HG03558 (cell line): ENCODE data around the gene ADSS1.

Experiments
- ATAC-seq: cut with Tn5 transposase; IDR thresholded peaks from one replicate; pipeline ENCODE4 v1.9.1; 2021; ENCODE audit warnings: moderate number of reproducible peaks; ENCODE audit not compliant: unreplicated experiment; ENCODE audit errors: extremely low read depth

The ADSS1 gene

DNA sequence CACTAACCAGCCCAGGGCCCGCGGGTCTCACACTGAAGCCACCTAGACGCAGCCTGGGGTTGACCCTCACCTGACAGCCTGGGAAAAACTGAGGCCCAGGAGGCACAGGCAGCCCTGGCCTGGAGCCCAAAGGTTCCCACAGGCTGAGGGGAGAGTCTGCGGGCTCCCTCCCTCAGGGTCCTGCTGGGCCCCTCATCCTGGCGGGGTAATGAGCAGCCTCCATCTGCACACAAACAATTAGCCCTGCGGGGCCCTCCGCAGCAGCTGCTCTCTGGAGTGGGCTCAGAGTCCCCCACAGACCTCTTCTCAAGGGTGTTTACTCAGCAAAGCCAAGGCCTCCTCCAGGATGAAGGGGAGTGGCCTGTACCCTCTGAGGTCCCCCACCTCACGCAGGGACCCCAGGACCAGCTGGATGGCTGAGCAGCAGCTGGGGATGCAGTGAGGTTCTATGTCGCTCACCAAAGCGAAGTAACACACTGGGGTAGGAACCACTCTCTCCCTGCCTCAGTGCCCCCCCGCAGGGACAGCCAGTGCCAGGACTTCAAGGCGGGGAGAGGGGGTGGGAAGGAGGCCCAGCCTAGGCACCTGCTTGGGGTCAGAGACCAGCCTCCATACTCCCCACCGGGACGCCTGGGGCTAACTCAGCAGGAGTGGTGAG is 64.3 kb downstream of the ADSS1 start:
- ATAC-seq, result no peak

GRCh38 chr14:104788873-104789663 is 65.0 kb downstream of the ADSS1 start:
- ATAC-seq, result no peak

- no peak for ATAC-seq
Observed at GRCh38 chr14:104789752-104790743, 66.0 kb downstream of the ADSS1 start.

DNA sequence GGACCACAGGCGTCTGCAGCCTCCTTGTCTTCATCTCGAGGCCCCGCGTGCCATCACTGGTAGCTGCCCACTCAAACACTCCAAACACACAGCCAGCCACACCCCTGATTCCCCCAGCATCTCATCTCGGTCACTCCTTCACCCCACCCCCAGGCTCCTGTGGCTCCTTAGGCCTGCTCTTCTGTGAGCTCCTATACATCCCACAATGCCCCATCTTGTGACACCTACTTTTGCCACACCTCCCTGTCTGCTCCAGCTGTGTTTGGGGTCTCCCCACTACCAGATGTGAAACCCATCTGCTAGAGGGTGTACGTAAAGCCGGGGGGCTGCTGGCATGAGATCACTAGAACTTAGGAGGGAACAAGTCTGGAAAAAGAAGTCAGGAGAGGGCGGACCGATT is 67.4 kb downstream of the ADSS1 start:
- no peak for ATAC-seq

GRCh38 chr14:104792101-104792884 is 68.3 kb downstream of the ADSS1 start:
- no peak for ATAC-seq

GRCh38 chr14:104792945-104793702 is 69.1 kb downstream of the ADSS1 start:
- no peak for ATAC-seq

DNA sequence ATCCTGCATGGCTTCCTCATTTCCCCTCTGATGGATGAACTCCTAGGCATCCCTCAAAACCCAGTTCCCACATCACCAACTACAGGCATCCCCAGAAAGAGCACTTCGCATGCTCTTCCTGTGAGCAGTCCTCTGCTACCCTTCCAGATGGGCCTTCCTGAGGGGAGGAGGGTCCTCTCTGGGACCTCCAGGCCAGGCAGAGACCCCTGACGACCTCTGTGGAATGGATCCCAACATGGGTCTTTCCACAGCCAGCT is 69.6 kb downstream of the ADSS1 start:
- ATAC-seq, result no peak

- no peak for ATAC-seq
Observed at GRCh38 chr14:104794099-104794498, 70.1 kb downstream of the ADSS1 start.

- ATAC-seq, result no peak
Observed at GRCh38 chr14:104794631-104794992, 70.6 kb downstream of the ADSS1 start.

DNA sequence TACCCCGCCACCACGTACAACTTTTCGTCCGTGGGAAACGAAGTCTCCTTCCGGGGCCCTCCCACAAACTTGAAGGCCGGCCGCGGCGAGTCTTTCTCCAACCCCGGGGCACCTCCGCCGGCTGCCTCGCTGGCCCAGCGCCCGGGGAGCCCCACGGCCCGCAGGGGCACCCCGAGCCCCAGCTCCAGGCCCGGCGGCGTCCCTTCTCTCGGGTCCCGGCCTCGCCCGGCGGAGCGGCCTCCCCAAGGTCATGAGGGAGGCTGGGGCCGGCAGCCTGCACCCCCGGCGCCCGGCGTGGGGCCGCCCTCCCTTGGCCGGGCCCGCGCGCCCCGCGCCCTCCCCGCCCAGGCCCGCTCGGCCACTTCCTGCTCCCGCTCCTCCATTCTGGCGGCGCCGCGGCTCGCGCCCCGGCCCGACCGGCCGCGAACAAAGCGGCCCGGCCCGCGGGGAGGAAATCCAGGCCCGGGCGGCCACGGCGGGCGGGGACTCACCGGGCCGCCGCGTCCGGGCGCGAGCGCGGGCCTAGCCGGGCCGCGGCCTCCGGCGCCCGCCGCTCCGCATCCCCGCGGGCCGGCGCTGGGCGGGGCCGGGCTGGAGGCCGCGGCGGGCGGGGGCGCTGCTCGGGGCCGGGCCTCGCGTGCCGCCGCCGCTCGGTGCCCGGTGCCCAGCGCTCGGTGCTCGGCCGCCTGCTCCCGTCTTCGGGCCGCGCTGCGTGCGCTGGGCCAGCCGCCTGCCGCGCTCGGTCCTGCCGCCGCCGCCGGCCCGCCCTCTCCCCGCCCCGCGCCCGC is 71.2 kb downstream of the ADSS1 start, which contains the start of gene AKT1:
Gene AKT1 (minus strand): TSS at position 756 of the 788 bp plus-strand sequence. CDS start 3,105 bp downstream, outside the sequence.
- no peak for ATAC-seq

DNA sequence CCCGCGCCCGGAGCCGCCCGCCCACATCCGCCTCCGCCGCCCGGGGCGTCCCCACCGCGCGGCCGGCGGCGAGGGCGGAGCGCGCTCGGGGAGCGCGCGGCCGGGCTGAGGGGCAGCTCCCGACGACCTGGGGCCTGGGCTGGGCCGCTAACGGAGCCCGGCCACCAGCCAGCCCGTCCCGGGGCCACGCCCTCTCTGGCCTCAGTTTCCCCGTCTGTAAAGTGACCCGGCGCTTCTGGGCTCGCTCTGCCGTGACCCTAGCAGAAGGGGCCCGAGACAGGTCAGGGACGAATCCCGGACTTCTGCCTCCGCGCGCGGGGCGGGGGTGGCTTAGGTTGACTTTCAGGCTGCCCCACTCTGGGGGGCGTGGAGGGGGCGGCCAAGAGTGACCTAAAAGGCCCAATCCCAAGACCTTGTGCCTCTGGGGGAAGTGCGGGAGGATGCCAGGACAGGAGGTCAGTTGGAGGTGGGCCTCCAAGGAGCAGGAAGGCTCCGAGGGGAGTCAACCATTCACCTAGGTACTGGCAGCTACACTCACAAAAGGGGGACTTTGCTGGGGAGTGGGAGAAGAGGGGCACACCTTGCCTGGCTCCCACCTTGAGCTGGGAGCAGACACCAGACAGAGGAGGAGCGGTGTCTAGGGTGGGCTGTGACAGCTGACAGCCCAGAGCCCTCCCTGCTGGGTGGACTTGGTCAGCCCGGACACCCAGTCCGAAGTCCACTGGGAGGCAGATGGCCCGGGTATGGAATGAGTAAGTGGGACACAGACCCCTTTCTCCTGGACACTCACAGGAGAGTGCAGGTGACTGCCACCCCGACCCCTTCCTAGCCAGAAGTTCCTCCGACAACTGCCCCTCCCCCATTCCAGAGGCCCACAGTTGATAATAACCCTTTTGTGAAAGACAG is 72.0 kb downstream of the ADSS1 start:
- no peak for ATAC-seq

DNA sequence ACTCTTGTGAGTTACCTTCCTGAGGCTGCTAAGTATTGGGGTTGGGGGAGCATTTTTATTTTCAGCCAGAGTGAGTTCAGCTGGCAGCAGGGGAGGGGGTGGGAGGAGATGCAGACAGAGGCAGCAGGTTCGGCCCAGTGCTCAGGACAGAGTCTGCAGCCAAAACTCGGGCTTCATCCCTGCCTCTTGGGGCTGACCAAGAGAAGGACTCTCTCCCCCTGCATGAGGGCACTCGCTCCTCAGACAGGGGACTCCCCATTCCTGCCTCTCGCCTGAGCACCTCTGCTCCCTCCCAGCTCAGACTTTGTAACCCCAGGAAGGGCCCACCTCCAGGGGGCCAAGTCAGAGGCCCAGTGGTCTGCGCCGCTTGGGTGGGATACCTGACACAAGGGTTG is 72.7 kb downstream of the ADSS1 start:
- no peak for ATAC-seq
